MM.1S (cell line): ENCODE data around the gene ATG3.

Source experiments
- DNase-seq: peaks from one replicate; pipeline ENCODE4 v3.0.0-alpha.2; 2015
- H2AFZ ChIP-seq: fragments of 300-600 bp; sonication (generic); 2 replicates; pipeline ENCODE4 v1.6.0; 2016; ENCODE audit warnings: antibody characterized with exemption, low read length
- H3F3A ChIP-seq: fragments of 300-600 bp; sonication (generic); 2 replicates; pipeline ENCODE4 v1.6.1; 2016; ENCODE audit warnings: mild to moderate bottlenecking, antibody characterized with exemption, low read length, moderate library complexity, mixed read lengths; ENCODE audit not compliant: insufficient read depth
- H3K27ac ChIP-seq: fragments of 300-600 bp; sonication (generic); 2 replicates; pipeline ENCODE4 v1.5.1; 2016; ENCODE audit warnings: mild to moderate bottlenecking, low read length
- H3K27me3 ChIP-seq: fragments of 300-600 bp; sonication (generic); replicated peaks from 2 replicates; pipeline ENCODE4 v1.6.0; 2016; ENCODE audit warnings: low read length; ENCODE audit not compliant: insufficient read depth
- H3K36me3 ChIP-seq: fragments of 300-600 bp; sonication (generic); replicated peaks from 2 replicates; pipeline ENCODE4 v1.6.1; 2016; ENCODE audit warnings: mild to moderate bottlenecking, low read length, mixed read lengths; ENCODE audit not compliant: insufficient read depth
- H3K4me1 ChIP-seq: fragments of 300-600 bp; sonication (generic); 2 replicates; pipeline ENCODE4 v1.6.1; 2016; ENCODE audit warnings: low read length, mixed read lengths
- H3K4me2 ChIP-seq: fragments of 300-600 bp; sonication (generic); 2 replicates; pipeline ENCODE4 v1.6.0; 2016; ENCODE audit warnings: low read depth, low read length
- H3K4me3 ChIP-seq: fragments of 300-600 bp; sonication (generic); 2 replicates; pipeline ENCODE4 v1.5.1; 2016; ENCODE audit warnings: low read length, mixed read lengths
- H3K79me2 ChIP-seq: fragments of 300-600 bp; sonication (generic); 2 replicates; pipeline ENCODE4 v1.6.1; 2016; ENCODE audit warnings: mixed run types, low read length, mixed read lengths
- H3K9ac ChIP-seq: fragments of 300-600 bp; sonication (generic); 2 replicates; pipeline ENCODE4 v1.6.1; 2016; ENCODE audit warnings: low read length, mixed read lengths
- H3K9me2 ChIP-seq: fragments of 300-600 bp; sonication (generic); replicated peaks from 2 replicates; pipeline ENCODE4 v1.6.1; 2016; ENCODE audit warnings: mild to moderate bottlenecking, low read length, mixed read lengths; ENCODE audit not compliant: insufficient read depth
- H3K9me3 ChIP-seq: fragments of 300-600 bp; sonication (generic); replicated peaks from 2 replicates; pipeline ENCODE4 v1.6.1; 2016; ENCODE audit warnings: mild to moderate bottlenecking, low read length, mixed read lengths; ENCODE audit not compliant: insufficient read depth
- H4K20me1 ChIP-seq: fragments of 300-600 bp; sonication (generic); 2 replicates; pipeline ENCODE4 v1.6.1; 2016; ENCODE audit warnings: mild to moderate bottlenecking, low read length, moderate library complexity, mixed read lengths; ENCODE audit not compliant: insufficient read depth
- CTCF ChIP-seq: fragments of 300-600 bp; sonication (generic); IDR thresholded peaks from 2 replicates; pipeline ENCODE4 v1.5.1; 2016; ENCODE audit warnings: antibody characterized with exemption, low read length, mixed read lengths
- EZH2 ChIP-seq: fragments of 300-600 bp; sonication (generic); optimal IDR thresholded peaks from 2 replicates; pipeline ENCODE3; 2017; ENCODE audit warnings: low read depth, mild to moderate bottlenecking, antibody characterized with exemption, low read length, mixed read lengths
- EZH2phosphoT487 ChIP-seq: fragments of 300-600 bp; sonication (generic); IDR thresholded peaks from 2 replicates; pipeline ENCODE4 v1.6.1; 2018; ENCODE audit warnings: antibody characterized with exemption, low read length

ATG3 gene

GRCh38 chr3:112492124-112492523, 69.6 kb downstream of the ATG3 start:
- Histone ChIP-seq H3K9me3 (no peaks in the 10 kb centered on the region), H3K4me2 (no peak overlapping the region), H3K27me3 (no peaks in the 10 kb centered on the region), H3K36me3 (no peaks in the 10 kb centered on the region), H3K4me3 (no peak overlapping the region), H3K79me2 (no peaks in the 10 kb centered on the region), H2AFZ (no peak overlapping the region), H3K9me2 (no peaks in the 10 kb centered on the region), H3K4me1 (no peaks in the 10 kb centered on the region), H3K9ac (no peak overlapping the region), H3K27ac (no peak overlapping the region), H3F3A (no peaks in the 10 kb centered on the region), H4K20me1 (no peaks in the 10 kb centered on the region)
- TF ChIP-seq EZH2phosphoT487 (no peak), EZH2 (no peak)
- DNase-seq = no peak

DNA sequence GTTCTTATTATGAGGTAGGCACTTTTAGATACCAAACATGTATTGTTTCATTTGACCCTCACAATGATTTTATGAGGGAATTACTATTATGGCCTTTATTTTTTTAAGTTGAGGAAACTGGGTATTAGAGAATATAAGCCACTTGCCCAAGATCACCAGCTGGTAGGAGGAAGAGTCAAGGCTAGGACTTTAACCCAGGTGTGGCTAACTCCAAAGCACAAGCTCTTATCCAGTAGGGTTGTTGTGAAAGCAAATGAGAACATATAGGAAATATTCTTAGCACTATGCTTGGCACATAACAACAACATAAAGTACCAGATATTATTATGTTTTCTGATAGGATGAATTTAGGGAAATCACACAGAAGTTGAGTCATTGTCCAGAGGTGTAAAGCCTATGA, 70.4 kb downstream of the ATG3 start:
- Histone ChIP-seq H3F3A (no peaks in the 10 kb centered on the region), H3K36me3 (no peaks in the 10 kb centered on the region), H3K9me2 (no peaks in the 10 kb centered on the region), H2AFZ (no peak overlapping the region), H4K20me1 (no peaks in the 10 kb centered on the region), H3K79me2 (no peaks in the 10 kb centered on the region), H3K9ac (no peak overlapping the region), H3K4me3 (no peak overlapping the region), H3K4me2 (no peak overlapping the region), H3K27ac (no peak overlapping the region), H3K27me3 (no peaks in the 10 kb centered on the region), H3K9me3 (no peaks in the 10 kb centered on the region), H3K4me1 (no peaks in the 10 kb centered on the region)
- no peak for DNase-seq
- TF ChIP-seq CTCF (no peak), EZH2 (no peak), EZH2phosphoT487 (no peak)

- Histone ChIP-seq H3K27ac (no peak overlapping the region), H3K9me2 (no peaks in the 10 kb centered on the region), H4K20me1 (no peaks in the 10 kb centered on the region), H3F3A (no peaks in the 10 kb centered on the region), H3K4me3 (no peak overlapping the region), H3K27me3 (no peaks in the 10 kb centered on the region), H3K79me2 (no peaks in the 10 kb centered on the region), H3K9me3 (no peaks in the 10 kb centered on the region), H3K9ac (no peak overlapping the region), H3K4me2 (no peak overlapping the region), H3K4me1 (no peaks in the 10 kb centered on the region), H3K36me3 (no peaks in the 10 kb centered on the region), H2AFZ (no peak overlapping the region)
- TF ChIP-seq EZH2phosphoT487 (no peak), CTCF (no peak), EZH2 (no peak)
- DNase-seq = no peak
These were observed 71.9 kb downstream of the ATG3 start for GRCh38 chr3:112489674-112490479.

DNA sequence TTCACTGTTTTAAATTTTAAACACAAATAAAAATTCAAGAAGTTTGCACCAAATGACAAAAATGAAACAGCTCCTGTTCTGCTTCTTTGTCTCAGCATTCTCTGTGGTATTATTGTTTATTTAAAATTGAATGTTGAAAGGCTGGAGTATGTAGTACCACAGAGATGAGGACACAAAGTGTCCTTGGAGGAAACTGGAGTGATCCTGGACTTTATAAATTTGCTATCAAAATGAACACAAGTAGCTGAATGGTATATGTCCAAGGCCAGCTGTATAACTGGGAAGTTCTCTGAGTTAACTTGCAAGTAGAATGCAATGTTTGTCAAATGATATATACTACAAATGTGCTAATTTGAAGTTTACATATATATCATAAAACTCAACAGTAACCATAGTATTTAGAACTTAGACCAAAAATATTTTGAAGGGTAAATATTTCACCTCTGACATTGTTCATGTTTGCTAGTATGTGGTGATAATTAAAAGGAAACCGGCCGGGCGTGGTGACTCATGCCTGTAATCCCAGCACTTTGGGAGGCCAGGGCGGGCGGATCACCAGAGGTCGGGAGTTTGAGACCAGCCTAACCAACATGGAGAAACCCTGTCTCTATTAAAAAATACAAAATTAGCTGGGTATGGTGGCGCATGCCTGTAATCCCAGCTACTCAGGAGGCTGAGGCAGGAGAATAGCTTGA, 74.8 kb downstream of the ATG3 start:
- Histone ChIP-seq H3K4me2 (no peak overlapping the region), H3K27ac (no peak overlapping the region), H3K4me3 (no peak overlapping the region), H3K79me2 (no peaks in the 10 kb centered on the region), H3F3A (peaks cover 11% of the 10 kb centered on the region), H3K9ac (no peak overlapping the region), H3K27me3 (no peaks in the 10 kb centered on the region), H3K9me3 (no peaks in the 10 kb centered on the region), H3K36me3 (no peaks in the 10 kb centered on the region), H3K4me1 (peaks cover 15% of the 10 kb centered on the region), H2AFZ (no peak overlapping the region), H4K20me1 (no peaks in the 10 kb centered on the region), H3K9me2 (no peaks in the 10 kb centered on the region)
- TF ChIP-seq EZH2phosphoT487 = no peak
- no peak for TF ChIP-seq CTCF
- no peak for TF ChIP-seq EZH2
- no peak for DNase-seq
